Nephron progenitor cell (in vitro differentiated cells): ENCODE measurements around the gene C16orf90.

Experiments used
- DNase-seq: peaks from one replicate; pipeline ENCODE4 v3.0.0; 2021
- H3K27ac Mint-ChIP-seq: 2 replicates; pipeline ENCODE4 v1.8.0; 2021; ENCODE audit warnings: mild to moderate bottlenecking, moderate library complexity, mixed read lengths
- H3K27me3 Mint-ChIP-seq: 2 replicates; pipeline ENCODE4 v1.8.0; 2021; ENCODE audit warnings: mild to moderate bottlenecking, low read depth, mixed read lengths; ENCODE audit not compliant: poor library complexity
- H3K36me3 Mint-ChIP-seq: 2 replicates; pipeline ENCODE4 v1.8.0; 2021; ENCODE audit warnings: low read depth, mixed read lengths
- H3K4me1 Mint-ChIP-seq: 2 replicates; pipeline ENCODE4 v1.8.0; 2021; ENCODE audit warnings: mixed read lengths
- H3K4me3 Mint-ChIP-seq: 2 replicates; pipeline ENCODE4 v1.8.0; 2021; ENCODE audit warnings: mild to moderate bottlenecking, moderate library complexity, mixed read lengths
- H3K9me3 Mint-ChIP-seq: 2 replicates; pipeline ENCODE4 v1.8.0; 2021; ENCODE audit warnings: mild to moderate bottlenecking, moderate library complexity, mixed read lengths
- TF ChIP-seq, protein P1 (sequence below): fragments of 200-600 bp; sonication (generic); IDR thresholded peaks from 2 replicates; pipeline ENCODE4 v1.5.0; 2021; ENCODE audit warnings: antibody characterized with exemption

Gene C16orf90

GRCh38 chr16:3492356-3492755 lies 2.9 kb downstream of the C16orf90 start:
- Mint-ChIP-seq H3K9me3 (no peaks in the 10 kb centered on the region), H3K4me3 (no peak overlapping the region), H3K36me3 (no peaks in the 10 kb centered on the region), H3K4me1 (peaks cover 14% of the 10 kb centered on the region), H3K27ac (peak overlapping the region; percentile 89), H3K27me3 (no peaks in the 10 kb centered on the region)
- DNase-seq: no peak
- TF ChIP-seq, protein P1, sequence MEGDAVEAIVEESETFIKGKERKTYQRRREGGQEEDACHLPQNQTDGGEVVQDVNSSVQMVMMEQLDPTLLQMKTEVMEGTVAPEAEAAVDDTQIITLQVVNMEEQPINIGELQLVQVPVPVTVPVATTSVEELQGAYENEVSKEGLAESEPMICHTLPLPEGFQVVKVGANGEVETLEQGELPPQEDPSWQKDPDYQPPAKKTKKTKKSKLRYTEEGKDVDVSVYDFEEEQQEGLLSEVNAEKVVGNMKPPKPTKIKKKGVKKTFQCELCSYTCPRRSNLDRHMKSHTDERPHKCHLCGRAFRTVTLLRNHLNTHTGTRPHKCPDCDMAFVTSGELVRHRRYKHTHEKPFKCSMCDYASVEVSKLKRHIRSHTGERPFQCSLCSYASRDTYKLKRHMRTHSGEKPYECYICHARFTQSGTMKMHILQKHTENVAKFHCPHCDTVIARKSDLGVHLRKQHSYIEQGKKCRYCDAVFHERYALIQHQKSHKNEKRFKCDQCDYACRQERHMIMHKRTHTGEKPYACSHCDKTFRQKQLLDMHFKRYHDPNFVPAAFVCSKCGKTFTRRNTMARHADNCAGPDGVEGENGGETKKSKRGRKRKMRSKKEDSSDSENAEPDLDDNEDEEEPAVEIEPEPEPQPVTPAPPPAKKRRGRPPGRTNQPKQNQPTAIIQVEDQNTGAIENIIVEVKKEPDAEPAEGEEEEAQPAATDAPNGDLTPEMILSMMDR: no peak

- no peak for DNase-seq
- H3K9me3 Mint-ChIP-seq: no peaks in the 10 kb centered on the region
- peaks cover 14% of the 10 kb centered on the region for H3K4me1 Mint-ChIP-seq
- H3K4me3 Mint-ChIP-seq: no peak overlapping the region
- H3K27ac Mint-ChIP-seq: no peak overlapping the region
- H3K27me3 Mint-ChIP-seq: no peaks in the 10 kb centered on the region
- TF ChIP-seq, protein P1: no peak
- no peaks in the 10 kb centered on the region for H3K36me3 Mint-ChIP-seq
These were observed 4.2 kb downstream of the C16orf90 start for GRCh38 chr16:3490911-3491629.

DNA sequence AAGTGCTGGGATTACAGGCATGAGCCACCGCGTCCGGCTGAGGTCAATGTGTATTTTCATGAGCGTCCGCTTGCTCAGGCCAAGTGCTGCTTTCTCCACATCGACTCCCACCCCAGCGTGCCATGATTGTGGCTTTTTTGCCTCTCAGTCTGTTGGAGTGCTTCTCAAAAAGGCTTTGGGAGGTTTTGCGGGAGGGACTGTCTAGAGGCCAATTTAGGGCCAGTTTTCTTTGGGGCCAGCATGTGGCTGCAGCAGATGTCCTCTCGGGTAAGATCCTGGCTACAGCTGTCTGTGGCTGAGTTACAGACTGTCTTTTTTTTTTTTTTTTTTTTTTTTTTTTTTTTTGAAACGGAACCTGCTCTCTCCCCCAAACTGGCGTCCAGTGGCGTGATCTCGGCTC lies 6.5 kb downstream of the C16orf90 start:
- Mint-ChIP-seq H3K4me3 (no peak overlapping the region), H3K27ac (no peak overlapping the region), H3K4me1 (peaks cover 14% of the 10 kb centered on the region), H3K9me3 (no peaks in the 10 kb centered on the region), H3K27me3 (no peaks in the 10 kb centered on the region), H3K36me3 (peaks cover 4% of the 10 kb centered on the region)
- TF ChIP-seq, protein P1: no peak
- no peak for DNase-seq

DNA sequence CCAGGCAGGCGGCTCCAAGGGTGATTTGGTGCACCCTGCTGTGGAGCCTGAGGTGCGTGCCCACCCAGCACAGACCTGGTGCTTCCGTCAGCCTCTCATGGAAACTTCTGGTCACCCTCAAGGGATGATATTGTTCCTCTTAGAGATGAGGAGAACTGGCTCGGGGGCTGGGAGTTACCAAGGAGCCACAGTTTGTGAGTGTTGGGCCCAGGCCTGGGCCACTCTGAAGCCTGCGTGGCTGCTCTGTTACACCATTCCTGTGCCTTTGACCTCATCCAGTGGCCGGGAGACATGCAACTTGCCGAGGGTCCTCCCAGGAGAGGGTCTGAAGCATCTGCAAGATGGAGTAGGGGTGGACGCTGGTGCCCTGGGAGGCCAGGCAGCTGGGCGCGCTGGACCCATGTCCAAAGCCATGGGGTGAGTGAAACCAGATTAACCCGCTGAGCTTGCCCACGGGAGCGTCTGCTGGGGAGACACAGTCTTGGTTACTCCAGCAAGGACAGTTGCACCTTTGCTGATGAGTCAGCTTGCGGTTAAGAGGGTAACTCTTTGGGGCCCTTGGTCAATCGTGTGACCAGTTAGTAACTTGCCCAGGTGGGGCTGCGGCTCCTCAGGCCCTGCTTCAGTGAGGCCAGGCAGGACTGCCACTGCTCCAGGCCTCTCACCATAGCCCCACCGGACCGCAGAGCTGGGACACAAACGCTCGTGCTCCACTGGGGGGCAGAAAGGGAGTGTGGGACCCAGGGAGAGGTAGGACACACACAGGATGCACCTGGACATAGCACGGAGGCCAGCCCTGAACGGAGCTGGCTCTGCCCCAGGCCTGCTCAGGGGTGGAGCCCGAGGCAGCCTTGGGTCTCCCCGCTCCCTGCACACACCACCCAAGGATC lies 7.5 kb downstream of the C16orf90 start:
- Mint-ChIP-seq H3K27ac (no peak overlapping the region), H3K27me3 (no peaks in the 10 kb centered on the region), H3K9me3 (no peaks in the 10 kb centered on the region), H3K4me3 (no peak overlapping the region), H3K36me3 (peaks cover 12% of the 10 kb centered on the region), H3K4me1 (peaks cover 9% of the 10 kb centered on the region)
- DNase-seq: no peak
- TF ChIP-seq, protein P1: no peak

- no peak overlapping the region for H3K4me3 Mint-ChIP-seq
- H3K4me1 Mint-ChIP-seq: peaks cover 12% of the 10 kb centered on the region
- H3K27ac Mint-ChIP-seq: peak overlapping the region; percentile 51
- TF ChIP-seq, protein P1: no peak
- no peaks in the 10 kb centered on the region for H3K9me3 Mint-ChIP-seq
- no peak for DNase-seq
- H3K36me3 Mint-ChIP-seq: peaks cover 22% of the 10 kb centered on the region
- H3K27me3 Mint-ChIP-seq: no peaks in the 10 kb centered on the region
These were observed 8.6 kb downstream of the C16orf90 start for GRCh38 chr16:3486506-3487215.
